ENCODE data around the gene BATF3.

The BATF3 gene

GRCh38 chr1:212710566-212710965 lies 10.9 kb upstream of the BATF3 start:
- in situ Hi-C loops (cut with HindIII; ENCODE audit: low sequenced_read_pairs): no loop called here
- H3K4me3 ChIP-seq (ENCODE audit: low read depth, low read length): no peak overlapping the region
- no peak for TF ChIP-seq CTCF (IDR thresholded peaks at IDR 0.05; ENCODE audit: low read depth, low read length)
- no peak for DNase-seq (ENCODE audit: low read depth, low spot score)

GRCh38 chr1:212703991-212704564 lies 4.4 kb upstream of the BATF3 start:
- in situ Hi-C loops (cut with HindIII; ENCODE audit: low sequenced_read_pairs): no loop called here
- DNase-seq (ENCODE audit: low read depth, low spot score): no peak
- TF ChIP-seq CTCF (IDR thresholded peaks at IDR 0.05; ENCODE audit: low read depth, low read length): no peak
- no peak overlapping the region for H3K4me3 ChIP-seq (ENCODE audit: low read depth, low read length)

- H3K4me3 ChIP-seq (ENCODE audit: low read depth, low read length): no peak overlapping the region
- DNase-seq (ENCODE audit: low read depth, low spot score): no peak
- in situ Hi-C loops (cut with HindIII; ENCODE audit: low sequenced_read_pairs): no loop called here
- no peak for TF ChIP-seq CTCF (IDR thresholded peaks at IDR 0.05; ENCODE audit: low read depth, low read length)
Observed at GRCh38 chr1:212702672-212703071, 3.0 kb upstream of the BATF3 start.

- H3K4me3 ChIP-seq (ENCODE audit: low read depth, low read length): no peak overlapping the region
- no peak for TF ChIP-seq CTCF (IDR thresholded peaks at IDR 0.05; ENCODE audit: low read depth, low read length)
- no peak for DNase-seq (ENCODE audit: low read depth, low spot score)
- in situ Hi-C loops (cut with HindIII; ENCODE audit: low sequenced_read_pairs): no loop called here
Observed at GRCh38 chr1:212701910-212702309, 2.3 kb upstream of the BATF3 start.

GRCh38 chr1:212700892-212701819 lies 1.5 kb upstream of the BATF3 start:
- DNase-seq (ENCODE audit: low read depth, low spot score): peak; percentile 64
- in situ Hi-C loops (cut with HindIII; ENCODE audit: low sequenced_read_pairs): no loop called here
- TF ChIP-seq CTCF (IDR thresholded peaks at IDR 0.05; ENCODE audit: low read depth, low read length): peak; percentile 31
- H3K4me3 ChIP-seq (ENCODE audit: low read depth, low read length): peak overlapping the region; percentile 49

- no peak for DNase-seq (ENCODE audit: low read depth, low spot score)
- in situ Hi-C loops (cut with HindIII; ENCODE audit: low sequenced_read_pairs): no loop called here
- no peak for TF ChIP-seq CTCF (IDR thresholded peaks at IDR 0.05; ENCODE audit: low read depth, low read length)
- H3K4me3 ChIP-seq (ENCODE audit: low read depth, low read length): peak overlapping the region; percentile 49
Observed at GRCh38 chr1:212700223-212700891, 717 bp upstream of the BATF3 start.

Measured in astrocyte of the spinal cord (primary cell).